ENCODE results near the gene PCBP3.
"Not testable (repeated sequence)": the region's sequence is repeated elsewhere in the genome, so short reads cannot be mapped to it uniquely, and the experiment has no call there.

Gene PCBP3

GRCh38 chr21:45940621-45941337 lies 297.3 kb downstream of the PCBP3 start:
- no peak for DNase-seq

DNA sequence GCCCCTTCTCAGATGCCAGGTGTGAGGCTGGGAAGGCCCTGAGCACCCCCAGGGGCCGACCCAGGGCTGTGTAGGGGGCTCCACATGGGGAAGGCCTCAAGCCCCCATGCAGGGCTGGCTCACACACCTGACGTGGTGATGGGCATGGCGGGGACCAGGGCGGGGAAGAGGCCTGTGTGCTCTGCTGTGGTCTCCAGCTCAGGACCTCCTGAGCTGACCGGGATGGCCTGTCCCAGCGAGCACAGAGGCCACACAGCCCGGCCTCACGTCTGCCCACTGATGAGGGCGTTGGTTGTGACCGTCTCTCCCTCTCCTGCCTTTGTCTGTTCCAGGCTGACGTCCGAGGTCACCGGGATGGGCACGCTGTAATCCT lies 297.8 kb downstream of the PCBP3 start:
- no peak for DNase-seq

- DNase-seq: no peak
Observed at GRCh38 chr21:45941717-45942546, 298.4 kb downstream of the PCBP3 start.

- no peak for DNase-seq
Observed at GRCh38 chr21:45942755-45943629, 299.5 kb downstream of the PCBP3 start.

DNA sequence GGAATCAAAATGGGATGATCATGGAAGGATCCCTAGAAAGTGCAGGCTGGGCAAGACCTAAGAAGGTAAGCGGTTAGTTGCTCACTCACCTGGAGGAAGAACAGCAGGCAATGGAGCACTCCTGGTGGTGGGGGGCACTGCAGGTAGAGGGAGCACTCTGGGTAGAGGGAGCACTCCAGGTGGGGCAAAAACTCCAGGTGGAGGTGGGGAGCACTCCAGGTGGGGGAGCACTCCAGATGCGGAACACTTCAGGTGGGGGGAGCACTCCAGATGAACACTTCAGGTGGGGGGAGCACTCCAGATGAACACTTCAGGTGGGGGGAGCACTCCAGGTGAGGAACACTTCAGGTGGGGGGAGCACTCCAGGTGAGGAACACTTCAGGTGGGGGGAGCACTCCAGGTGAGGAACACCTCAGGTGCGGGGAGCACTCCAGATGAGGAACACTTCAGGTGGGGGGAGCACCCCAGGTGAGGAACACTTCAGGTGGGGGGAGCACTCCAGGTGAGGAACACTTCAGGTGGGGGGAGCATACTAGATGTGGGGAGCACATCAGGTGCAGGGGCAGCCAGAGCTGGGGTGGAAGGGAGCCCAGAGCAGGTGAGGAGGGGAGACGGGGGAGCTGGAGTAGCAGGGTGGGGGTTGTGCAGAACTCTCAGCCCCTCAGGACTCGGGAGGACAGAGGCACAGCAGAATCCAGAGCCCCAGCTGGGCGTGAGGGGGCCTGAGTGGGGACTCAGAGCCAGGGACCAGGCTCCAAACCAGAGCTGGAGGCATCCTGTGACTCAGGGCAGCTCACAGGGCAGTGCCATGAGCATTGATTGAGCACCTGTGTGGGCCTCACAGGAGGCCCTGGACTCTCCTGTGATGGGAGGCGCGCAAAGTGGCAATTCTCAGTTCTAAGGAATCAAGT lies 300.4 kb downstream of the PCBP3 start:
- DNase-seq: no peak

DNA sequence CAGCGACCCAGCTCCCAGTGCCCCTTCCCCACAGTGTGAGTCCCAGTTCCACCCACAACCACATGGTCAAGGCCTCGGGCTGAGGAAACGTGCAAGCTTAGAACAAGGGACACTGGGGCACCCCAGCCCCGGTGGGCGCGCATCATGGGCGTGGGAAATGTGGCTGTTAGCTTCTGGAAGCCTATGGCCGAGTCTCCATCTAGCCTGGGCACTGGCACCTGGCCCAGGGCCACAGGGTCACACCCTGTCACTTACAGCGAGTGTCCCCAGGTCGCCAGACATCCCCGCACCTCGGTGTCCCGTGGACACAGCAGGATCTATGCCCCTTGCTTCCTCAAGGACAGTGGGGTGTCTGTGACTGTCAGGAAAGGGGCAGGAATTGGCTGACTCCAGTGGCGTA lies 301.1 kb downstream of the PCBP3 start:
- no peak for DNase-seq

DNA sequence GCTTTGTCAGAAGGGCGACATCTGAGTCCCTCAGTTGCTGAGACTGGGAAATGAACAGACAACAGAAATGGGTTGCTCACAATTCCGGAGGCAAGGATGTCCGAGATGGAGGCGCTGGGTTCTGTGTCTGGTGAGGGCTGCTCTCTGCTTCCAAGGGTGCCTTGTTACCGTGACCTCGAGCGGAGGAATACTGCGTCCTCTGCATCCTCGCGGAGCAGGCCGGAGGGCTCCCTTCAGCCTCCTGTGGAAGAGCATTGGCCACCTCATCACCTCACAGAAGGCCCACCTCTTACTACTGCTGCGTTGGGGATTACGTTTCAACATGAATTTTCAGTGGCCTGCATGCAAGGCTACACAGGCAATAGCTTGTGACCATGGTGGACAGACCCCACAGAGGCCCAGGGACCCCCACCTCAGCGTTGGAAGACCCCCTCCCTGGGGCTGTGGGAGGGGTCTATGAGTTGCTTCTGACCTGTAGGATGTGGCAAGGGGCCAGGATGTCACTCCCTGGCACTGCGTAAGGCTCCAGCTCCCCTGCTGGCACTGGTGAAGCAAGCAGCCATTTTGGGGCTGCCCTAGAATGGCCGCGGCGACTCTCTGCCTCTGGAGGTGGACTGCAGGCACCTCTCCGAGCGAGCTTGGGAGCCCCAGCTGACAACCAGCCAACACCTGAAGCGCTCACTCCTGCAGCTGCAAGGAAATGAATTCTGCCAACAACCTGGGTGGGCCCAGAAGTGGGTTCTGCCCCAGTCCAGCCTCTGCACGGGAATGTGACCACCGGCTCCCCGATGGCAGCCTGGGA lies 301.7 kb downstream of the PCBP3 start:
- DNase-seq: no peak

DNA sequence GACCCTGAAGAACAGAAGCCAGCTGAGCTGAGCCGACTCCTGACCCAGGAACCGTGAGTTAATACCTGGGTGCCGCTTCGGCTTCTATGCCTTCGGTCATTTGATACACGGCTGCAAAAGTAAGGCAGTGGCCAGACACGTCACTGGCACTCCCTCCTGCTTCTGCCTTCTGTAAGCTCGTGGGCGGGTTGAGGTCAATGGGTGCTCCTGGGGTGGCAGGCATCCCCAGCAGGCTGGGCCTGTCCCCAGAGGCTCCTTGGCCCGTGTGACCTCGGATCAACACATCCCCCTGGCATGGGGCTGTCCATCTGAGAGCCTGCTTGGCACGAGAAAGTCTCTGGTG lies 302.3 kb downstream of the PCBP3 start:
- no peak for DNase-seq

GRCh38 chr21:45947296-45947695 lies 303.8 kb downstream of the PCBP3 start:
- DNase-seq: no peak

DNA sequence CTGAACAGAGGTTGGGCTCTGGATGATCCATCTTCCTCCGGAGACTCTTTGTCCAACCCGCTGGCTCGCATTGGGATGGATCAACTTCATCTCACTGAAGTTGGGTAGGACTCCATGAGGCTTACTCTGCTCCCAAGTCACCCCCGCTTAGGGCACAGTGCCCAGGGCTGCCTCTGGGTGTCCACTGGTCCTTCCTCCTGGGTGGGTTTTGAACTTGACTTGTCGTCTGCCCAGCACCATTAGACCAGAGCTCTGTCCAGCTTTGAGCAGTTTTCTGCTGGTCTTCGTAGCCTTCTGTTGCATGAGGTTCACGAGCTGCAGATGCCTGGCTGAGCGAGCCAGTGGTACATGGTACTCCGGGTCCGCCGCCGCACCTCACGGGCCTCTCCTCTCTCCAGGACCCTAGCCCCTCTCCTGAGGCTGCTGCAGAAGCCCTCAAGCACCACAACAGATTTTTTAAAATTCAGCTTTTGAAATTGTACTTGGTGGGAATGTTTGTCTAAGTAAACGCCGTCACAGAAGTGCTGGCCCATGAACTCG lies 304.3 kb downstream of the PCBP3 start:
- DNase-seq: no peak

DNA sequence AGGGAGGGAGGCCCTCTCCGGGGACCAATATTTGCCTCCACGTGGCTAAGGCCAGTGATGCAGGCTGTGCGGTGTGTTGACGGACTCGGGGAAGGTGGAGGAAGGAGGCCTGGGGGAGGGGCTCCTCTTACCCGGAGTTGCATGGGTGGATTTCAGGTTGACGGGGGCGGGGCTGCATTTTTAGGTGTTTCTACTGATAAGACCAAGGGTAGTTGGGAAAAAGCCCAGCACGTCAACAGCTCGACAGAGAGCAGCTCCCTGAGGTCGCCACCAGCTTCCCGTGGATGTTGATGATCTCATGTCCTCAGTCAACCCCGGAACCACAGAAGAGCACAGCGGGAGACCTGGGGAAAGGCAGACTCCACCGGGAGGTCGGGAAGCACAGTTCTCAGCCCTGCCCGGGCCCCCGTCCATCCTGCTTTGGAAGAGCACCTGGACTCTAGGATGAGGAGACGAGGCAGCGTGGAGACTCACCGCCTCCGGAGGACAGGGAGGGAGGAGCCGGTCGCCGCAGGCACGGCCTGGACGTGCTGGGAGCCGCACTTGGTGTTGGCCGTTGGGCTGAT lies 305.1 kb downstream of the PCBP3 start:
- no peak for DNase-seq

DNA sequence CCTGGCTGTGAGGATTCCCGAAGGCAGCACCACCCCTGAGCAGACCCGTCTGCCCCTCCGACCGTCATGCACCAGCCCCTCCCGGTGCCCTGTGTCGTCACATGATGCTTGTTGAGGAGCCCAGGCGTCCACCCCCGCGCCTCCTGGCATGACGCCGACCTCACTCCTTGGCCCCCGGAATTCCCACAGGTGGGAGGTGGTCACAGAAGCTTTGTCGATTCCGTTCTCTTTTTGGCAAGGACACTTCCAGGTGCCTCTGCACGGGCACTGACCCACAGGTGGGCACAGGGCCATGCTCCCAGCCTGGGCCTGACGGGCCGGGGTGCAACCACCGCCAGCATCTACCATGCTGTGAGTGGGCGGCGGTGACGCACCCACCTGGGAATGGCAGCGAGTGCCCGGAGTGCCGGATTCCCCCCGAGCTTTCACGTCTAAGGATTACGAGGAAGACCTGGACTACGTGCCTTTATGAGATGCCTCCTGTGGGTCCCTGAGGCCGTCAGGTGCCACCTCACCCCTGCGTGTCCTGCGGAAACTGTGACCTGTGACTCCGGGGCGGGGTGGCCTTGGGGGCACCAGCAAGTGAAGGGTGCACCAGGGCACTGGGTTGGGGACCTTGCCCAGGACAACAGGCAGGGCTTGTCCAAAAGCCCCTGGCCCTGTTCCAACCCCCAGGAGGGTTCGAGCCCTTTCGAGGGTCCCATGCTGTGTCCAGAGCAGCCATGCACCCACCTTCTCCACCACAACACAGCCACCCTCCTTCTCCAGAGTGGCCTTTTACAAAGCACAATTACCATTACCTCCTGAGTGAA lies 306.6 kb downstream of the PCBP3 start:
- DNase-seq: no peak

- DNase-seq: no peak
Observed at GRCh38 chr21:45950740-45951515, 307.4 kb downstream of the PCBP3 start.

- DNase-seq: no peak
Observed at GRCh38 chr21:45951676-45952075, 308.2 kb downstream of the PCBP3 start.

GRCh38 chr21:45952527-45952926 lies 309.0 kb downstream of the PCBP3 start:
- DNase-seq: not testable (repeated sequence)

DNA sequence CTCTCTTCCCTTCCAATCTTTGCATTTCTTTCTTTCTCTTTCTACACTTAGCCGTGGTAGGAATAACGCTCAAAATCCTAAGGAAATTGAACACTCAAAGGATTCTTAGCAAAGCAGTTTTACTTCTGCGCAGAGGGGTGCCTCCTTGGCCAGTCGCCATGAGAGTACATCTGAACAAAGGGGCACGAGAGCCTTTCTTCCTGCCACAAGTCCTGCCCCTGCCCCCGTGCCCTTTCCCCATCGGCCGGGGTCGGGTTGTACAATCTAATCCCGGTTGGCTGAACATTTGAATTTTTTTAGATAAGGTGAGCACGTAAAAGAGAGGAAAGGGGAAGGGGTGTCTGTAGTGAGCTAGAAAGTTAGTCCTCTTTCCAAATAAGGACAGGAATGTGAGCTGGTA lies 309.4 kb downstream of the PCBP3 start:
- DNase-seq: no peak

DNA sequence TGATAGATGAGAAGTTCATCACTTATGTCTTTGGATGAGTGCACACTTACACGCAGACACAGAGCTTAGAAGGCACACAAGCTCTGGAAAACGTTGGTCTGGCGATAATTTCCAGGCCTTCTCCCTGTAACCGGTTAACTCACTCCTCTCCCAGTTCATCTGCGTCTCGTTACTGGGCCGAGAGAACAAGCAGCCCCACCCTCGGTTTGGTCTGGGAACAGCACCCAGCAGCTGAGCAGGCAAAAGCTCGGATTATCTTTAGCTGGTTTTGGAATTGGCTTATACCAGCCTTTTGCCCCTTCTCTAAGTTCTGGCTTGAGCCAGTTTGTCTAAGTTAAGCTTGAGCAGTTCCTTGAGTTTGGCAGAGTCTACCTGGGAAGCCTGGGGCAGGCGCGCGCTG lies 310.7 kb downstream of the PCBP3 start:
- DNase-seq: no peak

- DNase-seq: no peak
Observed at GRCh38 chr21:45954921-45955320, 311.4 kb downstream of the PCBP3 start.

DNA sequence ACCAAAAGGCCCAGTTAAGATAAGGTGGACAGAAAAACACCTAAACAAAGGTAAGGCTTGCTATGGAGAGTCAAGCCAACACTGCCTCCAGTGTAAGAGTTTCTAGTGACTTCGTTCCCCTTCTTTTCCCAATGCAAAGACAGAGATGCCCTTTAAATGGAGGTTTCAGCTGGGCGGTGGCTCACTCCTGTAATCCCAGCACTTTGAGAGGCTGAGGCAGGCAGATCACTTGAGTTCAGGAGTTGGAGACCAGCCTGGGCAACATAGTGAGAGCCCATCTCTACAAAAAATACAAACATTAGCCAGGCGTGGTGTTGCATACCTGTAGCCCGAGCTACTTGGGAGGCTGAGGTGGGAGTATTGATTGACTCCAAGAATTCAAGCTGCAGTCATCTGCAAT lies 314.0 kb downstream of the PCBP3 start:
- no peak for DNase-seq
